GM12878 (cell line): ENCODE results near the gene NISCH. TPM values are rescaled to one million over a fixed set of nuclear protein-coding genes. Genes with fewer than 3 reads are reported as not detected.

Experiments
- IRF3 ChIP-seq: fragments of 450-650 bp; IDR thresholded peaks from 2 replicates; pipeline ENCODE4 v1.6.1; 2014; ENCODE audit warnings: mild to moderate bottlenecking
- SIX5 ChIP-seq: IDR thresholded peaks from 2 replicates; pipeline ENCODE4 v1.6.1; 2011; ENCODE audit warnings: mild to moderate bottlenecking, low read depth, low read length, moderate library complexity; ENCODE audit not compliant: severe bottlenecking
- TARDBP ChIP-seq: IDR thresholded peaks from 2 replicates; pipeline ENCODE4 v1.6.1; 2016; ENCODE audit warnings: borderline replicate concordance
- USF1 ChIP-seq: IDR thresholded peaks from 2 replicates; pipeline ENCODE4 v1.6.1; 2011; ENCODE audit warnings: borderline replicate concordance, low read depth, mild to moderate bottlenecking, moderate library complexity, mixed read lengths, low read length; ENCODE audit not compliant: insufficient read depth; ENCODE audit errors: extremely low read length
- polyA plus RNA-seq, 11 experiments: library from polyadenylated mRNA; depleted of rRNA in 4 of 11; unstranded in 6 of 11; stranded (reverse) in 5 of 11; fragments of >200 nt; fragmentation: Nextera tagmentation in 4 of 11; fragmentation: Illumina TruSeq in 1 of 11; extraction: Ambion mirVana in 4 of 11; extraction: Trizol in 1 of 11; gene quantifications; 1 replicate in 1 of 11; 2 replicates in 10 of 11; pipeline versions ENCODE4 v1.2.1 to v1.2.3, GENCODE V29; 2011 to 2016; ENCODE audit warnings: inconsistent platforms in 2 of 11, missing spikeins in 2 of 11, low read depth in 1 of 11
- total RNA-seq, 4 experiments: library from RNA; depleted of rRNA in 3 of 4; stranded (reverse); fragments of >200 nt in 3 of 4; fragmentation: Illumina TruSeq in 1 of 4; extraction: Trizol in 1 of 4; gene quantifications; 2 replicates each; pipeline versions ENCODE4 v1.2.1 to v1.2.3, GENCODE V29; 2013 to 2021
- TF ChIP-seq, protein P1 (sequence below): IDR thresholded peaks from 2 replicates; pipeline ENCODE4 v1.6.1; 2011; ENCODE audit warnings: low read depth, low read length, improper control_type of control experiment, borderline replicate concordance
- TF ChIP-seq, protein P2 (sequence below): IDR thresholded peaks from 2 replicates; pipeline ENCODE4 v1.6.1; 2012; ENCODE audit warnings: low read depth, low read length, improper control_type of control experiment
- TF ChIP-seq, protein P3 (sequence below): fragments of 450-650 bp; IDR thresholded peaks from 2 replicates; pipeline ENCODE4 v1.6.1; 2016; ENCODE audit warnings: mild to moderate bottlenecking

Gene NISCH
- total and polyA plus RNA-seq, 10 of the 15 experiments (the other 5 are each of a cell fraction or from before 2014, with no cell fraction given): 0.76 to 52.5 (median 24.6) TPM

DNA sequence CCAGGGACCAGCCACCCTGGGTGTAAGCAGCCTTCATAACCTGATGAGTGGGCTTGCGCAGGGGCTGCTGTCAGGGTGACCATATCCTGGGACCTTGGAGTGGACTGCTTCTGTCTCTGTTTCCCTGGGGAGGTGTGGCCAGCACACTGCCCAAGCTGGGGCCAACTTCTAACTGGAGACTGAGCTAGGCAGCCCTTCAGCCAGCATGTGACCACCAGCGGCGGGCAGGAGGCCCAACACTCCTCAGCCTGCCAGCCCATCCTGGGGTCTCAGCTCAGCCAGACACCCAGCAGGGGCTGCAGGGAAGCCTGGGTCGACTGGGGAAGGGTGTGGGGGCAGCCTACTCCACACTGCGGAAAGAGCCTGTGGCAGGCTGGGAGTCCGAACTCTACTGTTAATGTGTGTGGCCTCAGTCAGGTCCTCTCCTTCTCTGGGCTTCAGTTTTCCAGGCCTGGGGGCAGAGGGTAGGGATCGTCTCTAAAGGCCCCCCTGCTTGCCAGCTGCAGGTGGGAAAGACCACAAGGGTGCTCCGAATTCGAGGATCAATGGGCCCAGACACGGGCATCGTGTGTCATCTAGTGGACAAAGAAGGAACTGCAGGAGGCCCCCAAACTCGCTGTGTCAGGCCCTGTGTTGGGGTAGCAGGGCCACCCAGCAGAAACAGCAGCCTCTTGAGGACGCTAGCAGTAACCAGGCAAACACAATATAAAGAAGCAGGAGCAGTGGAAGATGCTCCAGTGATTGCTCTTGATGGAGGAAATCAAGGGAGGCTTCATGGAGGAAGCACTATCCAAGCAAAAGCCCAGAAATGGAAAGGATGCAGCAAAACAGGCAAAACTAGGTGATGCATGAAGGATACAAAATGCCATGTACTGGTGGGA lies 8.5 kb upstream of the NISCH start (continued):
- TF ChIP-seq, protein P1, sequence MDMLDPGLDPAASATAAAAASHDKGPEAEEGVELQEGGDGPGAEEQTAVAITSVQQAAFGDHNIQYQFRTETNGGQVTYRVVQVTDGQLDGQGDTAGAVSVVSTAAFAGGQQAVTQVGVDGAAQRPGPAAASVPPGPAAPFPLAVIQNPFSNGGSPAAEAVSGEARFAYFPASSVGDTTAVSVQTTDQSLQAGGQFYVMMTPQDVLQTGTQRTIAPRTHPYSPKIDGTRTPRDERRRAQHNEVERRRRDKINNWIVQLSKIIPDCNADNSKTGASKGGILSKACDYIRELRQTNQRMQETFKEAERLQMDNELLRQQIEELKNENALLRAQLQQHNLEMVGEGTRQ: no peak
- TF ChIP-seq, protein P2, sequence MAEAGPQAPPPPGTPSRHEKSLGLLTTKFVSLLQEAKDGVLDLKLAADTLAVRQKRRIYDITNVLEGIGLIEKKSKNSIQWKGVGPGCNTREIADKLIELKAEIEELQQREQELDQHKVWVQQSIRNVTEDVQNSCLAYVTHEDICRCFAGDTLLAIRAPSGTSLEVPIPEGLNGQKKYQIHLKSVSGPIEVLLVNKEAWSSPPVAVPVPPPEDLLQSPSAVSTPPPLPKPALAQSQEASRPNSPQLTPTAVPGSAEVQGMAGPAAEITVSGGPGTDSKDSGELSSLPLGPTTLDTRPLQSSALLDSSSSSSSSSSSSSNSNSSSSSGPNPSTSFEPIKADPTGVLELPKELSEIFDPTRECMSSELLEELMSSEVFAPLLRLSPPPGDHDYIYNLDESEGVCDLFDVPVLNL: no peak
- TF ChIP-seq, protein P3, sequence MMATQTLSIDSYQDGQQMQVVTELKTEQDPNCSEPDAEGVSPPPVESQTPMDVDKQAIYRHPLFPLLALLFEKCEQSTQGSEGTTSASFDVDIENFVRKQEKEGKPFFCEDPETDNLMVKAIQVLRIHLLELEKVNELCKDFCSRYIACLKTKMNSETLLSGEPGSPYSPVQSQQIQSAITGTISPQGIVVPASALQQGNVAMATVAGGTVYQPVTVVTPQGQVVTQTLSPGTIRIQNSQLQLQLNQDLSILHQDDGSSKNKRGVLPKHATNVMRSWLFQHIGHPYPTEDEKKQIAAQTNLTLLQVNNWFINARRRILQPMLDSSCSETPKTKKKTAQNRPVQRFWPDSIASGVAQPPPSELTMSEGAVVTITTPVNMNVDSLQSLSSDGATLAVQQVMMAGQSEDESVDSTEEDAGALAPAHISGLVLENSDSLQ: no peak
- TF ChIP-seq TARDBP: peak; percentile 52; the same call in 1 of the 2 replicates
- TF ChIP-seq IRF3: 0 out of 2 replicates have a peak, but pooled peaks have one; percentile 26
- TF ChIP-seq SIX5: no peak
- no peak for TF ChIP-seq USF1
